GM19324 (cell line): ENCODE results near the gene TBC1D23.
"Not testable (repeated sequence)": the region's sequence is repeated elsewhere in the genome, so short reads cannot be mapped to it uniquely, and the experiment has no call there.

Experiments used
- ATAC-seq: cut with Tn5 transposase; IDR thresholded peaks from one replicate; pipeline ENCODE4 v1.9.1; 2021; ENCODE audit warnings: mild to moderate bottlenecking, moderate library complexity; ENCODE audit not compliant: unreplicated experiment, low FRiP score

The TBC1D23 gene

GRCh38 chr3:100254168-100254777, 6.5 kb upstream of the TBC1D23 start:
- peak; percentile 55 for ATAC-seq

DNA sequence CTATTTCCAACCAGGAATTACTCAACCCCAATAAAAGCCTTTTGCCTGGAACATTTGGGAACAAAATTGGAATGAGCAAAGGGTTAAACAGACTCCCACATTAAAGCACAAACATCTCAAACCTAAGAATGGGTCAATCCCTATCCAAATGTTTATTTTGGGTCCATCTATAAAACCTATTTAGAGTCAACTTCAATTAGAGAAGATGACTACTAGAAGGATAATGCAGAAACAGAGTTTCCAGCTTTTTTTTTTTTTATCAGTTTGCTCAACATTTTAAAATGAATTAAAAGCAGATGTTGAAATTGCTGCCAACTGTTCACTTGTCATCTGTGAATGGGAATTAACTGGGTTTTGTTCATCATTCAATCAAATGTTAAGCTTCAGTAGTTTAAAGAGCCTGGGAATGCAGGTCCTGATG, 4.1 kb upstream of the TBC1D23 start:
- no peak for ATAC-seq

- ATAC-seq = no peak
Observed at GRCh38 chr3:100257586-100257985, 3.2 kb upstream of the TBC1D23 start.

- ATAC-seq = no peak
Observed at GRCh38 chr3:100260081-100260684, 609 bp upstream of the TBC1D23 start.

DNA sequence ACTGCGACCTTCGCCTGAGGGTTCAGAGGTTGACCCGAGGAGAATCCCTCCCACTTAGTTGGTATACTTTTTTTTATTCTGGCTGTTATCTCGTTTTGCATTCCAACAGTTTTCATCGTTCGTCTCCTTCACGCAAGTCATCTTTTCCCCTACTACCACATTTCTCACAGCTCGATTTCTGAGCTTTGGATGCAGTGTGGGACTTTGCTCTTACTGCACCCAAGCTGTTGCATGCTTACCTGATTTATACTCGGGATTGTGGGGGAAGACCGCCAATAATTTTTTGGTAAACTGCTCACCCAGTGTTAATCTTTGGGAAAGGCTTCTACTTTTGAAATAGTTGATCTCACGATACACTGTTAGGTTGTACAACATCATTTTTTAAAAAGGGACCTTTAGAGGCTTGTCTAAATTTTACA, 702 bp downstream of the TBC1D23 start:
- no peak for ATAC-seq

DNA sequence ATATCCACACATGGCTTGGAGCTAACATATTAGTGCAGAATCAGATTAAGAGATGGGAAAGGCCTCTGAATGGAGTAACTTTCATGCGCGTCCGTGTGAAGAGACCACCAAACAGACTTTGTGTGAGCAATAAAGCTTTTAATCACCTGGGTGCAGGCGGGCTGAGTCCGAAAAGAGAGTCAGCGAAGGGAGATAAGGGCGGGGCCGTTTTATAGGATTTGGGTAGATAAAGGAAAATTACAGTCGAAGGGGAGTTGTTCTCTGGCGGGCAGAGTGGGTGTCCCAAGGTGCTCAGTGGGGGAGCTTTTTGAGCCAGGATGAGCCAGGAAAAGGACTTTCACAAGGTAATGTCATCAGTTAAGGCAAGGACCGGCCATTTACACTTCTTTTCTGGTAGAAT, 2.1 kb downstream of the TBC1D23 start:
- not testable (repeated sequence) for ATAC-seq

DNA sequence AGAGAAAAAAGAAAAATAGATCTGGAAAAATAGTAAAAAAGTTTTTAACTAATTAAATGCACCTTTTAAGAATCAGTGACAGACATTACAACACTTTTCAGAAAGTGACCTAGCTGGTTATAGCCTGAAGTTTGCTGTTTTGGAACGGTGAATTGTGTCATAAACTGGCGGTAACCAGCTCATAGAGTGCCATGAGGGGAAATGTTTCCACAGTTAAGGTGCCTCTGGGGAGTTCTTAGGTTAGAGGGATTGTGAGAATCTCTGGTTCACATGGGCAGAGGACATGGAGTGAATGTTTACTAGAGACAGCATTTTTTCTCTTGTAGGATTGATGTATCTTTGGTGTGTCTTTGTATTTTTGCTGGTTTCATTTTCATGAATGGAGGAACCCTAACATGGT, 2.8 kb downstream of the TBC1D23 start:
- no peak for ATAC-seq

GRCh38 chr3:100264242-100264641, 3.5 kb downstream of the TBC1D23 start:
- ATAC-seq = no peak

DNA sequence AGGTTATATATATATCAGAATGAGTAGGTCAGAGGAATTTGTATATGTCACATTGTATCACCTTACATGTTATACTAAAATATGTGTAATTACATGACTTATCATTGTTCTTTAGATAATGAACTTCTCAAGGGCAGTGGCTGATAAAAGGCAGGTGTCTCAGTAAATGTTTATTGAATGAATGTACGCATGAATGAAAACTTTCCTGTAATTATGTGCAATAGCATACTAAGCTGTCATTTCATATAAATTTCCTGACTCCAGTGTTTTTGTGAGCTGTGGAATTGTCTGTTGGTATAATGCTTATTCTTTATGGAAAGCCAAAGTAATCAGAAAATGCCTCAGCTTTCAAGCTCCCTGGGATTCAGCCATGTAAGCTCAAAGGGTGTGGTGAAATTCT, 4.2 kb downstream of the TBC1D23 start:
- ATAC-seq = no peak

DNA sequence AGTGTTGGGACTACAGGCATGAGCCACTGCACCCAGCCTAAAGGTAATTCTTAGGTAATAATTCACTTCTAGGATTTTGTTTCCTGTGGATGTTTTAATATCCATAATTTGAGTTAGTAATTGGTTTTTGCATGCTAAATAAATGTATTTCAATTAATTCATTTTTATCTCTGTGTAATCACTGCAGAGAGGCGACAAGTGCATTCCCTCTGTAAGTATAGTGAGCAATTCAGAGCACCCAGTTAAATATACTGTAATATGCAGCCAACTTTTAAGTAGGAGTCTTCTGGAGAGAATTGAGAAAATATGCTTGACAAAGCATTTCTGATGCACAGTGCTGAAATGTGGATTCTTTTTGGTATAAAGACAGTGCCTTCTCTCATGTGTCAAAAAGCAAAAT, 5.7 kb downstream of the TBC1D23 start:
- ATAC-seq = no peak

DNA sequence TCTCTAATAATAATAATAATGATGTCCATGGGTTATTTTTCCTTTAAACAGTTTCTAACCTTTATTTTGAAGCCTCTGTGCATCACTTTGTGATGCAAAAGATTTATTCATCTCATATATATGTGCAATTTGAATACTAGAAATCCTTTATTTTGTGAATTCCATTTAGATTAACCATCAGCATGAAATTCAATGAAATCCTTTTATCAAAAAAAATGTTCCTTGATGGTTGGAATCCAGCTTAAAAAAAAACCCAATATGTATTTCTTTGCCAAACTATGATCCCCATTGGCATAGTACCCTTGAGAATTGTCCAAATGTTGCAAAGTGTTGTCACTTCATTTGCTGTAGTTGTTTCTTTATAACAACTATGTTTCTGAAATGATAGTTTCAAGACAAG, 7.4 kb downstream of the TBC1D23 start:
- no peak for ATAC-seq

- ATAC-seq = no peak
Observed at GRCh38 chr3:100269001-100269400, 8.2 kb downstream of the TBC1D23 start.

GRCh38 chr3:100269410-100270214, 8.8 kb downstream of the TBC1D23 start:
- no peak for ATAC-seq

DNA sequence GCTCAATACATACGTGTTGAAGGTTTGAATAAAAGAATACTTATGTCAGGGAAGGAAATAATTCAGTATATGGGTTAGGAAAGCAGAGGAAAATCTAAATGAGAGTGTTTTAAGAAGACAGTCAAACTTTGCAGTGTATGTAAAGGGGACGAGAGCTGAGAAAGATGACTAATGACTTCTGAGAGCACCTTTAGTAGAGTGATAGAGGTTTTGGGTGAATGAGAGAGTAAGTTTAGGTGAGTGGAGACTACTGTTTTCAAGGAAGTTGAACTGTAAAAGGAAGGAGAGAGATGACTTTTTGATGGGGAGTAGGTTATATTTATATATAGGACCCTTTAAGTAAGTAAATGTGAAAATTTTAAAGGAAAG, 9.4 kb downstream of the TBC1D23 start:
- ATAC-seq = no peak

DNA sequence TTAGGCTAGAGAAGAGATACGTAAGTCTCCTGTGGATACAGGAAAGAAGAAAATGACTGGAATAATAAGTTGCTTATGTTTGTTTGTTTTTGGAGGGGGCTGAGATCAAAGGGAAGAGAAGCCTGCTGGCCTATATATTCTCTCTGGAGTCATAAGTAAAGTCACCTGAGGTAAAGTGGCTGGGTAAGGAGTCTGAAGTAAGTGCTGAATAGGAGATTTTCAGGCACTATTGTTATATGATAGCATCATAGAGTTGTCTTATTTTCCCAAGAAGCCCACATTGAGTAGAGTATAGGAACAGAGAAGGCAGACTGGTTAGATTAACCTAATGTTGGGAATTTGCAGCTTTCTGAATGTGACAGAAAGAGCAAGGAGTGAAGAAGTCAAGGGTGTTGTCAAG, 10.7 kb downstream of the TBC1D23 start:
- no peak for ATAC-seq

DNA sequence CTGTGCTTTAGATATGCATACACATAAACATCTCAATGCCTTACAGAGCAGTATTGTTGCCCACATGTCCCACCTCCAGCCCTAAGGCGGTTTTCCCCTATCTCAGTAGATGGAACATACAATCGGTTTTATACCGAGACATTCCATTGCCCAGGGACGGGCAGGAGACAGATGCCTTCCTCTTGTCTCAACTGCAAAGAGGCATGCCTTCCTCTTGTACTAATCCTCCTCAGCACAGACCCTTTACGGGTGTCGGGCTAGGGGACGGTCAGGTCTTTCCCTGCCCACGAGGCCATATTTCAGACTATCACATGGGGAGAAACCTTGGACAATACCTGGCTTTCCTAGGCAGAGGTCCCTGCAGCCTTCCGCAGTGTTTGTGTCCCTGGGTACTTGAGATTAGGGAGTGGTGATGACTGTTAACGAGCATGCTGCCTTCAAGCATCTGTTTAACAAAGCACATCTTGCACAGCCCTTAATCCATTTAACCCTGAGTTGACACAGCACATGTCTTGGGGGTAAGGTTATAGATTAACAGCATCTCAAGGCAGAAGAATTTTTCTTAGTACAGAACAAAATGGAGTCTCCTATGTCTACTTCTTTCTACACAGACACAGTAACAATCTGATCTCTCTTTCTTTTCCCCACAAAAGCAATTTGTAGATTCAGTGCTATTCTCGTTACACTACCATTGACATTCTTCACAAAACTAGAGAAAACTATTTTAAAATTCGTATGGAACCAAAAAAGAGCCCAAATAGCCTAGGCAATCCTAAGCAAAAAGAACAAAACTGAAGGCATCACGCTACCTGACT, 12.2 kb downstream of the TBC1D23 start:
- ATAC-seq = not testable (repeated sequence)

DNA sequence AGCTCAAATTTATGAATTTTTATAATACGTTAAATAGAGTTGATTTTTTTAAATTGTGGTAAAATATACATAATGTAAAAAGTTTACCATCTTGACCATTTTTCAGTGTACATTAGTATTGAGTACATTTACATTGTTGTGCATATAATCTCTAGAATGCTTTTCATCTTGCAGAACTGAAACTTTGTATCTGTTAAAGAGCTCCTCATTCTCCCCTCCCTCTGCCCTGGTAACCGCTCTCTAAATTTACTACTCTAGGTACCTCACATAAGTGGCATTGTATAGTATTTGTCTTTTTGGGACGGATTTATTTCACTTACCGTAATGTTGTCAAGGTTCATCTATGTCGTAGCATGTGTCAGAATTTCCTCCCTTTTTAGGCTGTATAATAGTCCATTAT, 13.6 kb downstream of the TBC1D23 start:
- ATAC-seq = no peak

DNA sequence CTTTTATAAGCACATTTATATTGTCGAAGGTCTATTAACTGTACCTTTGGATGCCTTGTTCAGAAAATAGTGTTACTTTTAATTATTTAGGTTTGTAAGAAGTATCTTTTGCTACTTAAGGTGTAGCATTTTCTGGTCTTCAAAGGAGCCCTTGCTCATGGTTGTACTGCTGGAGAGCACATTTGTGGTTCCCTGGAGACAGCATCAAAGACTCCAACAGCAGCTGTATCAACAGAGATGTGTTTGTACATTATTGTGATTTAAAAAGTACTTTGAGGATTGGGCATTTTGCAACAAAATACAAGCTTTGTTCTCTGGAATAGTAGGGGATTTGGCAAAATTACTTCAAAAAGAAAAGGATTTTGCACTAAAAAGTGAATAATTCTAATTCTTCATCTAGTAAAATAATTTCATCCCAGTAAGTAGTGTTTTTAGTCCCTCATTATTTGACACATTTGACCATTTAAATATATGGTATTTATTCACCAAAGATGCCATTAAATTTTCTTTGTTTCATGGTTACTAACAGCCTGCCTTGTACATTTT, 16.5 kb downstream of the TBC1D23 start:
- no peak for ATAC-seq

GRCh38 chr3:100278910-100279309, 18.1 kb downstream of the TBC1D23 start:
- ATAC-seq = no peak

- ATAC-seq = no peak
Observed at GRCh38 chr3:100288288-100288894, 27.6 kb downstream of the TBC1D23 start.
